PC-9 (cell line): ENCODE results near the gene SEC16B. TPM values are rescaled to one million over a fixed set of nuclear protein-coding genes. Genes with fewer than 3 reads are reported as not detected.

Source experiments
- BruUV-seq: library from RNA; stranded (reverse); fragments of 400-500 nt; replicated peaks from 2 replicates; lab custom pipeline; 2021; lab: Mats Ljungman, UMichigan
- CTCF ChIA-PET: fragments of 300-600 bp; sonication (Branson Sonifier 250); formaldehyde crosslinking; loops from one replicate; lab custom pipeline; 2022; ENCODE audit warnings: antibody characterized with exemption; lab: Charles Lee
- POLR2A ChIA-PET: fragments of 300-600 bp; sonication (Branson Sonifier 250); formaldehyde crosslinking; loops from one replicate; lab custom pipeline; 2022; ENCODE audit warnings: antibody characterized with exemption; ENCODE audit not compliant: unreplicated experiment; lab: Charles Lee
- DNase-seq, 2 experiments: peaks; one replicate each; pipeline versions ENCODE4 v3.0.0 to v3.0.0-alpha.2; 2015 to 2022; ENCODE audit warnings: mixed read lengths in 1 of 2
- H2AFZ ChIP-seq: fragments of 200-600 bp; sonication (generic); 2 replicates; pipeline ENCODE4 v1.8.1; 2017; ENCODE audit warnings: antibody characterized with exemption
- H3F3A ChIP-seq: fragments of 200-600 bp; sonication (generic); 2 replicates; pipeline ENCODE4 v1.8.1; 2017; ENCODE audit warnings: antibody characterized with exemption, mild to moderate bottlenecking, low read depth; ENCODE audit not compliant: insufficient read depth
- H3K27ac ChIP-seq: fragments of 200-600 bp; sonication (generic); 2 replicates; pipeline ENCODE4 v1.6.1; 2016; ENCODE audit warnings: mixed run types
- H3K27me3 ChIP-seq: fragments of 200-600 bp; sonication (generic); 2 replicates; pipeline ENCODE4 v1.6.1; 2016; ENCODE audit warnings: low read depth, mixed run types; ENCODE audit not compliant: insufficient read depth
- H3K36me3 ChIP-seq: fragments of 200-600 bp; sonication (generic); 2 replicates; pipeline ENCODE4 v1.6.1; 2016; ENCODE audit warnings: low read depth, mixed run types
- H3K4me1 ChIP-seq: fragments of 200-600 bp; sonication (generic); replicated peaks from 2 replicates; pipeline ENCODE4 v1.6.1; 2016; ENCODE audit warnings: mixed run types; ENCODE audit not compliant: insufficient read depth
- H3K4me2 ChIP-seq: fragments of 200-600 bp; sonication (generic); 2 replicates; pipeline ENCODE4 v1.6.1; 2017; ENCODE audit warnings: mixed run types
- H3K4me3 ChIP-seq: fragments of 200-600 bp; sonication (generic); 2 replicates; pipeline ENCODE4 v1.6.1; 2016; ENCODE audit warnings: mixed run types
- H3K79me2 ChIP-seq: fragments of 200-600 bp; sonication (generic); 2 replicates; pipeline ENCODE4 v1.6.1; 2017; ENCODE audit warnings: low read depth, mixed run types
- H3K9me2 ChIP-seq: fragments of 200-600 bp; sonication (generic); 2 replicates; pipeline ENCODE4 v1.8.1; 2017; ENCODE audit warnings: mild to moderate bottlenecking; ENCODE audit not compliant: insufficient read depth
- H3K9me3 ChIP-seq: fragments of 200-600 bp; sonication (generic); 2 replicates; pipeline ENCODE4 v1.8.1; 2016; ENCODE audit warnings: low read depth; ENCODE audit not compliant: insufficient read depth
- H4K20me1 ChIP-seq: fragments of 200-600 bp; sonication (generic); 2 replicates; pipeline ENCODE4 v1.8.1; 2017; ENCODE audit not compliant: insufficient read depth
- EZH2 ChIP-seq: fragments of 200-600 bp; sonication (generic); IDR thresholded peaks from 2 replicates; pipeline ENCODE4 v1.8.0; 2017; ENCODE audit warnings: antibody characterized with exemption, low read depth
- intact Hi-C: fragments of 100-400 bp; cut with micrococcal nuclease; formaldehyde crosslinking; loops from one replicate; pipeline ENCODE4 v1.10.0; 2022; ENCODE audit not compliant: unreplicated experiment
- total RNA-seq: library from RNA; stranded (reverse); gene quantifications from 2 replicates; pipeline ENCODE4 v1.2.3, GENCODE V29; 2021
- TF ChIP-seq, protein P1 (sequence below): fragments of 200-600 bp; sonication (generic); conservative IDR thresholded peaks from 2 replicates; pipeline ENCODE4 v1.6.1; 2017; ENCODE audit warnings: mixed run types, antibody characterized with exemption, mild to moderate bottlenecking, moderate library complexity

SEC16B gene
- total RNA-seq, 1 experiment from 2014 or later = 2.0 TPM

DNA sequence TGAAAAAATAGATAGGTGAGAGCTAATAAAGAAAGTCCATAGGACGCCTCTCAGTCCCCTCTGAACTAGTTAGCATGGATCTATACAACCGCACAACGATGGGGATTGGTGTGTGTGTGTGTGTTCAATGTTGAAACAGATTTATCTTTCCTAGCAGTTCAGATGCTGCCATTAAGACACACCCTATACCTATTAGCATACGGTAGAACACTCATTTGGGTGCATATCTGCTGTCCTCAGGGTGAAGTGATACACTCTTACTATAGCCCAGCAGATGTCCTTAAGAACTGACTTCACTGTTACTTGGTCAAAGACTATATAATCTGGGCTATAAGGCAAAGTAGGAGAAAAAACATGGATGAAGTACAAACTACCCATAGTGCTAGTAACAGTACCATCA is 4.6 kb downstream of the SEC16B start:
- no peak for TF ChIP-seq EZH2
- TF ChIP-seq, protein P1, sequence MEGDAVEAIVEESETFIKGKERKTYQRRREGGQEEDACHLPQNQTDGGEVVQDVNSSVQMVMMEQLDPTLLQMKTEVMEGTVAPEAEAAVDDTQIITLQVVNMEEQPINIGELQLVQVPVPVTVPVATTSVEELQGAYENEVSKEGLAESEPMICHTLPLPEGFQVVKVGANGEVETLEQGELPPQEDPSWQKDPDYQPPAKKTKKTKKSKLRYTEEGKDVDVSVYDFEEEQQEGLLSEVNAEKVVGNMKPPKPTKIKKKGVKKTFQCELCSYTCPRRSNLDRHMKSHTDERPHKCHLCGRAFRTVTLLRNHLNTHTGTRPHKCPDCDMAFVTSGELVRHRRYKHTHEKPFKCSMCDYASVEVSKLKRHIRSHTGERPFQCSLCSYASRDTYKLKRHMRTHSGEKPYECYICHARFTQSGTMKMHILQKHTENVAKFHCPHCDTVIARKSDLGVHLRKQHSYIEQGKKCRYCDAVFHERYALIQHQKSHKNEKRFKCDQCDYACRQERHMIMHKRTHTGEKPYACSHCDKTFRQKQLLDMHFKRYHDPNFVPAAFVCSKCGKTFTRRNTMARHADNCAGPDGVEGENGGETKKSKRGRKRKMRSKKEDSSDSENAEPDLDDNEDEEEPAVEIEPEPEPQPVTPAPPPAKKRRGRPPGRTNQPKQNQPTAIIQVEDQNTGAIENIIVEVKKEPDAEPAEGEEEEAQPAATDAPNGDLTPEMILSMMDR = no peak
- no TSS peak for BruUV-seq

DNA sequence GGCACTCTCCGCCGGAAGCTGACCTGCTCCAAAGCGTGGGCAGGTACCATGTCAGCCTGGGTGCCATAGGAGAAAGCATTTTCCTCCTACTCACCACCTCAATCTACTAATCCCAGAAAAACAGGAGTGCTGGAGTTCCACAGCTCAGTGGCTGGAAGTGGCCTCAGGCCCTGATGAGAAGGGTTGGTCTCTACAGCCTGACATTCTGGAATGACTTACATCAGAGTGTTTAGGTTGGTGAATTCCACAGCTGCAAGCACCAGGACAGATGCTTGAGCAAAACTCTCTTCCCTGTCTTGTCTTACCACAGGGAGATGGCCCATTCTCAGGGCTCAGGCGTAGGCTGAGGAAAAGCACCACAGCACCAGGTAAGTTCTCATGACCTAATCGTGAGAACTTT is 5.5 kb downstream of the SEC16B start:
- Histone ChIP-seq H3K4me3 (no peak overlapping the region), H3K27ac (no peak overlapping the region), H3K9me3 (no peaks in the 10 kb centered on the region), H3K27me3 (no peaks in the 10 kb centered on the region), H3K4me2 (no peak overlapping the region), H3K79me2 (no peaks in the 10 kb centered on the region), H4K20me1 (no peaks in the 10 kb centered on the region), H3F3A (no peaks in the 10 kb centered on the region), H3K9me2 (no peaks in the 10 kb centered on the region), H3K36me3 (no peaks in the 10 kb centered on the region), H3K4me1 (no peaks in the 10 kb centered on the region), H2AFZ (no peak overlapping the region)
- POLR2A ChIA-PET = no interaction called here
- CTCF ChIA-PET = no interaction called here
- intact Hi-C loops = no loop called here
- TF ChIP-seq, protein P1 = no peak
- no peak for TF ChIP-seq EZH2
- BruUV-seq = no TSS peak
- no peak for DNase-seq

More for the DNA sequence above, 4.6 kb downstream of the SEC16B start:
- DNase-seq = no peak
- no peaks in the 10 kb centered on the region for H3K36me3 ChIP-seq
- no peaks in the 10 kb centered on the region for H3K4me1 ChIP-seq
- no peaks in the 10 kb centered on the region for H3K9me3 ChIP-seq
- H3F3A ChIP-seq = no peaks in the 10 kb centered on the region
- H3K4me3 ChIP-seq = no peak overlapping the region
- H4K20me1 ChIP-seq = no peaks in the 10 kb centered on the region
- ChIA-PET CTCF (no interaction called here), POLR2A (no interaction called here)
- H3K9me2 ChIP-seq = no peaks in the 10 kb centered on the region
- no peak overlapping the region for H2AFZ ChIP-seq
- no peaks in the 10 kb centered on the region for H3K79me2 ChIP-seq
- intact Hi-C loops = no loop called here
- no peak overlapping the region for H3K4me2 ChIP-seq
- no peak overlapping the region for H3K27ac ChIP-seq
- no peaks in the 10 kb centered on the region for H3K27me3 ChIP-seq

DNA sequence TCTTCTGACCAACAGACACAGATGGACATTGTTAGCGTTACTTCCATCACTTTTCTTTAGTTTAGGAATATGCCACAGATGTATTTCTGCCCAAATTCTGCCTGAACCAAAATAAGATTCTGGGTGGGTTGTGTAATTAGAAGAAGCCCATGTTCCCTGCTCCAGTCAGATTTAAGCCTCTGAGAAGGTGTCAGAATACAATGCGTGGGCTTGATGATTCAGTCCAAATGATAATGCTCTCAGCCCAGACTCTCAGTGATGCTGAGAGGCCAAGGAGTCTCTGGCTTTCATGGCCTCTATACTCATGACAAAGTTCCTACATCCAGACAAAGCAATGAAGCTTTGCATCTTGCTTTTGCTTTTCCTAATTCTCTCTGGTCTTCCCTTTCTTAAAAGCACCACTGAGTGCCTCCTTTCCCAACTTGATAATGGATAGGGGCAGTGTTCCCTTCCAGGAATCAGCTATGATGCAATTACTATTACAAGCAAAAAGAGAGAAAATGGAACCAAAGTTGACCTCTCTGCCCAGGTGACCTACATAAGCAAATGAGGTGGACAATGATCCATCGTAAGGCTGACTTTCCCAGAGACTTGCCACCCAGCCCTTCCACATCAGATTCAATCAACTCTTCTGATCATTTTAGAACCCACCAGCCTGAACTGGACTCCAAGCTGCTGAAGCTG is 8.8 kb downstream of the SEC16B start:
- H3F3A ChIP-seq = no peaks in the 10 kb centered on the region
- H3K9me2 ChIP-seq = no peaks in the 10 kb centered on the region
- H3K9me3 ChIP-seq = no peaks in the 10 kb centered on the region
- no peak for TF ChIP-seq EZH2
- TF ChIP-seq, protein P1 = no peak
- intact Hi-C loops = no loop called here
- no peaks in the 10 kb centered on the region for H3K27me3 ChIP-seq
- POLR2A ChIA-PET = no interaction called here
- H3K4me1 ChIP-seq = no peaks in the 10 kb centered on the region
- no peak for DNase-seq
- no peak overlapping the region for H3K27ac ChIP-seq
- no peak overlapping the region for H2AFZ ChIP-seq
- no TSS peak for BruUV-seq
- H3K4me3 ChIP-seq = no peak overlapping the region
- H4K20me1 ChIP-seq = no peaks in the 10 kb centered on the region
- H3K79me2 ChIP-seq = no peaks in the 10 kb centered on the region
- no peaks in the 10 kb centered on the region for H3K36me3 ChIP-seq
- CTCF ChIA-PET = interaction anchor here (0.6 kb wide), 1 partner anchor 1854 kb away, joined by 13 read pairs; no protein-coding TSS in a partner anchor
- H3K4me2 ChIP-seq = no peak overlapping the region
